Thyroid gland (tissue), 4 donors: ENCODE results near the gene CDCA4.

Experiments
- CTCF ChIP-seq, 6 experiments: fragments of 200-600 bp in 3 of 6; fragments of 450-650 bp in 3 of 6; sonication (generic) in 3 of 6; IDR thresholded peaks; one replicate each; pipeline ENCODE4 v1.5.1; 2016 to 2019; ENCODE audit warnings: antibody characterized with exemption in 6 of 6, mild to moderate bottlenecking in 2 of 6, inconsistent platforms in 1 of 6, moderate library complexity in 1 of 6
- POLR2A ChIP-seq, 2 donors: fragments of 450-650 bp; IDR thresholded peaks; one replicate each; pipeline ENCODE4 v1.6.1; 2017; ENCODE audit warnings: antibody characterized with exemption in 2 of 2, mild to moderate bottlenecking in 2 of 2, moderate library complexity in 1 of 2

- TF ChIP-seq POLR2A (IDR thresholded peaks at IDR 0.05), result no peak
- TF ChIP-seq CTCF (IDR thresholded peaks at IDR 0.05), result no peak
These were observed 5.6 kb downstream of the CDCA4 start for GRCh38 chr14:105015242-105015641.
